ENCODE data around the gene ACBD4. TPM values are rescaled to one million over a fixed set of nuclear protein-coding genes. Genes with fewer than 3 reads are reported as not detected.

The ACBD4 gene
- total and polyA plus RNA-seq, 2 of the 13 experiments (the other 11 are each of a cell fraction or from before 2014, with no cell fraction given) = 16.1 to 26.9 TPM

- TF ChIP-seq POGK (CRISPR knock-in tag; conservative IDR thresholded peaks at IDR 0.05) = 0 out of 2 replicates have a peak, but pooled peaks have one; percentile 61
- TF ChIP-seq NR2F6 (IDR thresholded peaks at IDR 0.05) = no peak
- TF ChIP-seq NR2F6 (CRISPR knock-in tag; IDR thresholded peaks at IDR 0.05) = peak; percentile 47
- no peak for TF ChIP-seq NFIB (CRISPR knock-in tag; IDR thresholded peaks at IDR 0.05; ENCODE audit: borderline replicate concordance)
- TF ChIP-seq ZNF557 (CRISPR knock-in tag; IDR thresholded peaks at IDR 0.05) = no peak
- TF ChIP-seq ARID2 (CRISPR knock-in tag; IDR thresholded peaks at IDR 0.05; ENCODE audit: borderline replicate concordance) = no peak
- TF ChIP-seq AGO2 (optimal IDR thresholded peaks at IDR 0.05; ENCODE audit: low read depth, low read length) = no peak
- no peak for TF ChIP-seq MTA3 (CRISPR knock-in tag; IDR thresholded peaks at IDR 0.05)
- TF ChIP-seq, protein P1, sequence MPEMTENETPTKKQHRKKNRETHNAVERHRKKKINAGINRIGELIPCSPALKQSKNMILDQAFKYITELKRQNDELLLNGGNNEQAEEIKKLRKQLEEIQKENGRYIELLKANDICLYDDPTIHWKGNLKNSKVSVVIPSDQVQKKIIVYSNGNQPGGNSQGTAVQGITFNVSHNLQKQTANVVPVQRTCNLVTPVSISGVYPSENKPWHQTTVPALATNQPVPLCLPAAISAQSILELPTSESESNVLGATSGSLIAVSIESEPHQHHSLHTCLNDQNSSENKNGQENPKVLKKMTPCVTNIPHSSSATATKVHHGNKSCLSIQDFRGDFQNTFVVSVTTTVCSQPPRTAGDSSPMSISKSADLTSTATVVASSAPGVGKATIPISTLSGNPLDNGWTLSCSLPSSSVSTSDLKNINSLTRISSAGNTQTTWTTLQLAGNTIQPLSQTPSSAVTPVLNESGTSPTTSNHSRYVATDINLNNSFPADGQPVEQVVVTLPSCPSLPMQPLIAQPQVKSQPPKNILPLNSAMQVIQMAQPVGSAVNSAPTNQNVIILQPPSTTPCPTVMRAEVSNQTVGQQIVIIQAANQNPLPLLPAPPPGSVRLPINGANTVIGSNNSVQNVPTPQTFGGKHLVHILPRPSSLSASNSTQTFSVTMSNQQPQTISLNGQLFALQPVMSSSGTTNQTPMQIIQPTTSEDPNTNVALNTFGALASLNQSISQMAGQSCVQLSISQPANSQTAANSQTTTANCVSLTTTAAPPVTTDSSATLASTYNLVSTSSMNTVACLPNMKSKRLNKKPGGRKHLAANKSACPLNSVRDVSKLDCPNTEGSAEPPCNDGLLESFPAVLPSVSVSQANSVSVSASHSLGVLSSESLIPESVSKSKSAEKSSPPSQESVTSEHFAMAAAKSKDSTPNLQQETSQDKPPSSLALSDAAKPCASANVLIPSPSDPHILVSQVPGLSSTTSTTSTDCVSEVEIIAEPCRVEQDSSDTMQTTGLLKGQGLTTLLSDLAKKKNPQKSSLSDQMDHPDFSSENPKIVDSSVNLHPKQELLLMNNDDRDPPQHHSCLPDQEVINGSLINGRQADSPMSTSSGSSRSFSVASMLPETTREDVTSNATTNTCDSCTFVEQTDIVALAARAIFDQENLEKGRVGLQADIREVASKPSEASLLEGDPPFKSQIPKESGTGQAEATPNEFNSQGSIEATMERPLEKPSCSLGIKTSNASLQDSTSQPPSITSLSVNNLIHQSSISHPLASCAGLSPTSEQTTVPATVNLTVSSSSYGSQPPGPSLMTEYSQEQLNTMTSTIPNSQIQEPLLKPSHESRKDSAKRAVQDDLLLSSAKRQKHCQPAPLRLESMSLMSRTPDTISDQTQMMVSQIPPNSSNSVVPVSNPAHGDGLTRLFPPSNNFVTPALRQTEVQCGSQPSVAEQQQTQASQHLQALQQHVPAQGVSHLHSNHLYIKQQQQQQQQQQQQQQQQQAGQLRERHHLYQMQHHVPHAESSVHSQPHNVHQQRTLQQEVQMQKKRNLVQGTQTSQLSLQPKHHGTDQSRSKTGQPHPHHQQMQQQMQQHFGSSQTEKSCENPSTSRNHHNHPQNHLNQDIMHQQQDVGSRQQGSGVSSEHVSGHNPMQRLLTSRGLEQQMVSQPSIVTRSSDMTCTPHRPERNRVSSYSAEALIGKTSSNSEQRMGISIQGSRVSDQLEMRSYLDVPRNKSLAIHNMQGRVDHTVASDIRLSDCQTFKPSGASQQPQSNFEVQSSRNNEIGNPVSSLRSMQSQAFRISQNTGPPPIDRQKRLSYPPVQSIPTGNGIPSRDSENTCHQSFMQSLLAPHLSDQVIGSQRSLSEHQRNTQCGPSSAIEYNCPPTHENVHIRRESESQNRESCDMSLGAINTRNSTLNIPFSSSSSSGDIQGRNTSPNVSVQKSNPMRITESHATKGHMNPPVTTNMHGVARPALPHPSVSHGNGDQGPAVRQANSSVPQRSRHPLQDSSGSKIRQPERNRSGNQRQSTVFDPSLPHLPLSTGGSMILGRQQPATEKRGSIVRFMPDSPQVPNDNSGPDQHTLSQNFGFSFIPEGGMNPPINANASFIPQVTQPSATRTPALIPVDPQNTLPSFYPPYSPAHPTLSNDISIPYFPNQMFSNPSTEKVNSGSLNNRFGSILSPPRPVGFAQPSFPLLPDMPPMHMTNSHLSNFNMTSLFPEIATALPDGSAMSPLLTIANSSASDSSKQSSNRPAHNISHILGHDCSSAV (CRISPR knock-in tag; IDR thresholded peaks at IDR 0.05; ENCODE audit: borderline replicate concordance) = no peak
- TF ChIP-seq SP140L (CRISPR knock-in tag; IDR thresholded peaks at IDR 0.05; ENCODE audit: borderline replicate concordance) = no peak
- TF ChIP-seq, protein P2, sequence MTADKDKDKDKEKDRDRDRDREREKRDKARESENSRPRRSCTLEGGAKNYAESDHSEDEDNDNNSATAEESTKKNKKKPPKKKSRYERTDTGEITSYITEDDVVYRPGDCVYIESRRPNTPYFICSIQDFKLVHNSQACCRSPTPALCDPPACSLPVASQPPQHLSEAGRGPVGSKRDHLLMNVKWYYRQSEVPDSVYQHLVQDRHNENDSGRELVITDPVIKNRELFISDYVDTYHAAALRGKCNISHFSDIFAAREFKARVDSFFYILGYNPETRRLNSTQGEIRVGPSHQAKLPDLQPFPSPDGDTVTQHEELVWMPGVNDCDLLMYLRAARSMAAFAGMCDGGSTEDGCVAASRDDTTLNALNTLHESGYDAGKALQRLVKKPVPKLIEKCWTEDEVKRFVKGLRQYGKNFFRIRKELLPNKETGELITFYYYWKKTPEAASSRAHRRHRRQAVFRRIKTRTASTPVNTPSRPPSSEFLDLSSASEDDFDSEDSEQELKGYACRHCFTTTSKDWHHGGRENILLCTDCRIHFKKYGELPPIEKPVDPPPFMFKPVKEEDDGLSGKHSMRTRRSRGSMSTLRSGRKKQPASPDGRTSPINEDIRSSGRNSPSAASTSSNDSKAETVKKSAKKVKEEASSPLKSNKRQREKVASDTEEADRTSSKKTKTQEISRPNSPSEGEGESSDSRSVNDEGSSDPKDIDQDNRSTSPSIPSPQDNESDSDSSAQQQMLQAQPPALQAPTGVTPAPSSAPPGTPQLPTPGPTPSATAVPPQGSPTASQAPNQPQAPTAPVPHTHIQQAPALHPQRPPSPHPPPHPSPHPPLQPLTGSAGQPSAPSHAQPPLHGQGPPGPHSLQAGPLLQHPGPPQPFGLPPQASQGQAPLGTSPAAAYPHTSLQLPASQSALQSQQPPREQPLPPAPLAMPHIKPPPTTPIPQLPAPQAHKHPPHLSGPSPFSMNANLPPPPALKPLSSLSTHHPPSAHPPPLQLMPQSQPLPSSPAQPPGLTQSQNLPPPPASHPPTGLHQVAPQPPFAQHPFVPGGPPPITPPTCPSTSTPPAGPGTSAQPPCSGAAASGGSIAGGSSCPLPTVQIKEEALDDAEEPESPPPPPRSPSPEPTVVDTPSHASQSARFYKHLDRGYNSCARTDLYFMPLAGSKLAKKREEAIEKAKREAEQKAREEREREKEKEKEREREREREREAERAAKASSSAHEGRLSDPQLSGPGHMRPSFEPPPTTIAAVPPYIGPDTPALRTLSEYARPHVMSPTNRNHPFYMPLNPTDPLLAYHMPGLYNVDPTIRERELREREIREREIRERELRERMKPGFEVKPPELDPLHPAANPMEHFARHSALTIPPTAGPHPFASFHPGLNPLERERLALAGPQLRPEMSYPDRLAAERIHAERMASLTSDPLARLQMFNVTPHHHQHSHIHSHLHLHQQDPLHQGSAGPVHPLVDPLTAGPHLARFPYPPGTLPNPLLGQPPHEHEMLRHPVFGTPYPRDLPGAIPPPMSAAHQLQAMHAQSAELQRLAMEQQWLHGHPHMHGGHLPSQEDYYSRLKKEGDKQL (CRISPR knock-in tag; IDR thresholded peaks at IDR 0.05; ENCODE audit: low read depth) = no peak
- TF ChIP-seq ZNF432 (CRISPR knock-in tag; IDR thresholded peaks at IDR 0.05; ENCODE audit: borderline replicate concordance) = no peak
- no peak for TF ChIP-seq ZNF703 (CRISPR knock-in tag; IDR thresholded peaks at IDR 0.05; ENCODE audit: borderline replicate concordance)
Measured at GRCh38 chr17:45101883-45102811, 33.3 kb upstream of the ACBD4 start (continued).
